ENCODE measurements around the gene IL37. TPM values are rescaled to one million over a fixed set of nuclear protein-coding genes. Genes with fewer than 3 reads are reported as not detected.

Gene IL37, protein sequence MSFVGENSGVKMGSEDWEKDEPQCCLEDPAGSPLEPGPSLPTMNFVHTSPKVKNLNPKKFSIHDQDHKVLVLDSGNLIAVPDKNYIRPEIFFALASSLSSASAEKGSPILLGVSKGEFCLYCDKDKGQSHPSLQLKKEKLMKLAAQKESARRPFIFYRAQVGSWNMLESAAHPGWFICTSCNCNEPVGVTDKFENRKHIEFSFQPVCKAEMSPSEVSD
- total RNA-seq, result 0.39 and 0.46 TPM in 2 replicates

DNA sequence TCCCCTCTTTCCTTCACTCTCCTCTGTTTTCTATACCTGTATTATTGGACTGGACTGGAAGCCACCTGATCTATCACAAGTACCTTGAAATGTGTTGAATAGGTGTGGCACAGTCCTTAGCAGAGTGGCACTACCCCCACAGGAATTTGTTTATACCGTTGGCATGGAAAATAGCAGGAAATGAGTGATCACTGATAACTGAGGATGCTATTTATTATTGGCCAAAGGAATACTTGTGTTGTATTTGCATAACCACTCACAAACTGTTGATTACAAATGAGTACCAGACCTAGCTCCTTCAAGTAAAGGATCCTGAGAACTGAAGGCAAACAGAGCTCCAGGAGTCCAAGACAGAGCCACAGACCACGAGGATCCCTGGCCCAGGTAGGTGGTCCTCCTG, at the start of gene IL37:
Gene IL37 (plus strand): TSS at position 301 of the 400 bp plus-strand sequence. CDS start 1,848 bp downstream, outside the sequence.
- intact Hi-C loops (cut with micrococcal nuclease), result no loop called here

DNA sequence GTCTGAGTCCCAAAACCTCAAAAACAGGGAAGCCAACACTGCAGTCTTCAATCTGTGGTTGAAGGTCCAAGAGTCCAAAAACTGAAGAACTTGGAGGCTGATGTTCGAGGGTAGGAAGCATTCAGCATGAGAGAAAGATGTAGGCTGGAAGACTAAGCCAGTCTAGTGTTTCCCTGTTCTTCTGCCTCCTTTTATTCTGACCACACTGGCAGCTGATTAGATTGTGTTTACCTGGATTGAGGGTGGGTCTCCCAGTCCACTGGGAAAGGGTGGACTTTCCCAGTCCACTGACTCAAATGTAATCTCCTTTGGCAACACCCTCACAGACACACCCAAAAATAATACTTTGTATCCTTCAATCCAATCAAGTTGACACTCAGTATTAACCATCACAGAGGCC, 46.9 kb upstream of the IL37 start:
- intact Hi-C loops (cut with micrococcal nuclease), result no loop called here

DNA sequence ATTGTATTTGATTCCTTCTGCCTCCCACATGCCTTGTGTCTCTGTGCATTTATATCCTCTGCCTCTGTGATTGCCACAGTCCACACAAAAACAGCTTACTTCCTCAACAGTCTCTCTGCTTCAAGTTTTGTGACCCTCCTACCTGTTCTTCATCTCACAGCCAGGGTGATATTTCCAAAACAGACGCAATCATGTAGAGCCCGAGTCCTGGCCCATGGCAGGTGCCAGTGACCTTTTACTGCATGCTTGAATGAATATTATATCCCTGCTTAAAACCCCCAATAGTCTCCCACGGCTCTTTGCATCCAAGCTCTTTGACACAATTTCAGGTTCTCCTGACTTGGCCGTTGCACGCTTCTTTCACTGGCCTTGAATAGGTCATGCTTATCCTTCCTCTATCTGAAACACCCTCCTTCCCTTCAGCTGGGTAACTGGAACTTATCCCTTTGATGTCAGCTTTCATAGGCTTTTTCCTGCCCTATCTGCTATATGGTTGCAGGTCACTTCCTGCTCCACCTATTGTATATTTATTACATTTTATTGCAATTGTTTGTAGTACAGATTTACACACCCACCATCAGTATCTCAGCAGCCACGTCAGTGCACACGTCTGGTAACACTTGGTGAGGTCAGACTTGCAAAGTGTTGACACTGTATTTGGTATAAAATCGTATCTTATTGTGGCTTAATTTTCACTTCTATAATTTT, 44.7 kb upstream of the IL37 start:
- intact Hi-C loops (cut with micrococcal nuclease), result no loop called here

DNA sequence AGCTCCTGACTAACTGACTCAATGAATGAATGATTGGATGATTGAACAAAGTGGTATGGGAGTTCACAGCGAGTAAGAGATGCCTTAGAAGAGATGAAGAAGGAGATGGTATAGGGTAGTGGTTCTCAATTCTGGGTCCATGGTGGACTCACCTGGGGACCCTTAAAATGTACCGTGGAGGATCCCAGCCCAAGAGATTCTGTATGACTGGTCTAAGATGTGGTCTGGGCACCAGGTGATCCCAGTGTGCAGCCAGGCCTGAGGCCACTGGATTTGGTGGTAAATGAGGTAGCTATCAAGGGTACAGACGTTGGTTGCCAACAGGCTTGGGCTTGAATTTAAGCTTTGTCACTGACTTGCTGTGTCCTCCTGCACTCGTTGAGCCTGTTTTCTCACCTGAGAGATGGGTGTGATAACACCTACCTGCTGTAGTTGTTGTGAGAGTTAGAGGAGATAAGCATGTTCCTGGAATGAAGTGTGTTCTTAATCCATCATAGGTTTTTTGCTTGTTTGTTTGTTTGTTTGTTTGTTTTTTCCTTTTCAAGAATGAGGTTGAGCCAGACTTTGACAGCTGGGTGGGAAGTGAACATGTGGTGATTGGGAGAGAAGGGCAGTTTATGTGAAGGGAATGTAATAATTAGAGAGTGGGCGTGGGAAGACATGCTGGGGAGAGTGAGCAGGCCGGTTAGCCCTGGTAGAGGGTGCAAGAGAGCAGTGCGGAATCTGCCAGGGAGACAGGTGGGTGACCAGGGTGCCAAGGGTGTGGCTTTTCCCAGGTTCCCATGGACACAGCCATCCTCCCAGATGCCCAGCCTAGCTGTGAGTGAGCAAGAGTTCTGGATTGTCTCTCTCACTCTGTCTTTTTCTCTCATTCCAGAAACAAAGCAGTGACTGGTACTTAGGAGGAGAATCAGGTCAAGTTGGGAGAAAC, 43.0 kb upstream of the IL37 start:
- intact Hi-C loops (cut with micrococcal nuclease), result no loop called here

DNA sequence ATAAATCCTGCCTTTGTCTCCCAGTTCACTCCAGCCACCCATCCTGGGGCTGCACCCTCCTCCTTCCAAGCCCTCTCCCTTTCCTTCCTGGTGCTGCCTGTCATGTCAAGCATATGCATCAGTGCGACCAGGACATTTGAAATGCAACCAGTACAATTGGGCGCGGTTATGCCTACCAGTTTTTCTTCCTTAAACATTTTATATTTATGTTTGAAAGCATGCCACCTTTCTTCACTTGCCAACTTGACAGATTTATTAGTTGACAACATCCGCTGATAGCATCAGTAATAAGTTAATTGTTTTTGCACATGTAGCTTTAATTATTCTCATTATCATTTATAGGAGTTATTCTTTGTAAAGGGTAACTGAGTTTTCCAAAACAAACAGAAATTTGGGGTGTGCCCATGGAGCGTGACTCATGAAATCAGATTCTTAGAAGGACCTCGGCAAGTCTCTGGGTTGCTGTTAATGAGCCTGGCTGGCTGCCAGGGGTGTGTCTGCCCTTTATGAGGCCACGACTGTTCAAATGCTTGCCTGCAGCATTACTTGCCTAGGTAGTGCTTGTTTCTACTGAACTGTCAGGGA, 41.6 kb upstream of the IL37 start:
- intact Hi-C loops (cut with micrococcal nuclease), result no loop called here

DNA sequence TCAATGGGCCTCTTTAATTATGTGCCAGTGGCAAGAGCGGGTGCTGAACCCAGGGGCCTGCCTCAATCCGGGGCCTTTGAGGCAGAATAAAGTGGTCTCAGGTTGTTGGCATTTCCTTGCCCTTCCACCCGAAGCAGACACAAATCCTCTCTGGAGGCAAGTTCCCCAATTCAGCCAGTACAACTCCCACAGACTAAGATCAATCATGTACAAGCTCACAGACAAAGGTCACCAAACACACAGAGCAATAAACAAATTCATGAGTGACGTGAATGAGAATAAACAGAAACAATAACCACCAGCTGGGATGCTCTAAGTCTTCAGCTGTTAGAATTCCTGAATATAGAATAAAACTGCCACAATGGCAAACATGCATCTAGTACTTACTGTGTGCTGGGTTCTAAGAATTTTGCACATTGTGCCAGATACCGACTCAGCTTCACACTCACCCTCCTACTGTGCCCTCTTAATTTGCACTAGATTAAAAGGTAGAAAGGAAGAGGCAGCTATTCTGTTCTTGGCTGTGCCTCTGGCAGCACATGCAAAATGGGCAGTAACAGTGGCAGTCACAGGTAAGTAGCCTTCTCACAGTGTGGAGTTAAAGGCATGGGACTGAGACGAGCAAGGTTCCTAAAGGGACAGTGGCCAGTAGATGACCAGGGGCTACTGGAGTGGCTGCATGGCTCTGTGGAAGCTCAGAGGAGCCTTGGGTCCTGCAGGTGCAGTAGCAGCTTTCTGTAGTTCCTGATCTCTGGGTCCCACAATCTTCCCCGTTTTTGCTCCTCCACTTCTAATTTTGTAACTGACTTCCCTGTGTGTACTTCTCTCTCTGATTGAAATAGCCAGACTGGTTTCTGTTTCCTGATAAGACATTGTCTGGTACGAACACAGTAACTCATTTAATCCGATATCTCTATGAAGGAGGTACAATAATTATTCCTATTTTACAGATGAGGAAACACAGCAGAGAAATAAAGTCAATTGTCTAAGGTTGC, 39.8 kb upstream of the IL37 start:
- intact Hi-C loops (cut with micrococcal nuclease), result no loop called here

DNA sequence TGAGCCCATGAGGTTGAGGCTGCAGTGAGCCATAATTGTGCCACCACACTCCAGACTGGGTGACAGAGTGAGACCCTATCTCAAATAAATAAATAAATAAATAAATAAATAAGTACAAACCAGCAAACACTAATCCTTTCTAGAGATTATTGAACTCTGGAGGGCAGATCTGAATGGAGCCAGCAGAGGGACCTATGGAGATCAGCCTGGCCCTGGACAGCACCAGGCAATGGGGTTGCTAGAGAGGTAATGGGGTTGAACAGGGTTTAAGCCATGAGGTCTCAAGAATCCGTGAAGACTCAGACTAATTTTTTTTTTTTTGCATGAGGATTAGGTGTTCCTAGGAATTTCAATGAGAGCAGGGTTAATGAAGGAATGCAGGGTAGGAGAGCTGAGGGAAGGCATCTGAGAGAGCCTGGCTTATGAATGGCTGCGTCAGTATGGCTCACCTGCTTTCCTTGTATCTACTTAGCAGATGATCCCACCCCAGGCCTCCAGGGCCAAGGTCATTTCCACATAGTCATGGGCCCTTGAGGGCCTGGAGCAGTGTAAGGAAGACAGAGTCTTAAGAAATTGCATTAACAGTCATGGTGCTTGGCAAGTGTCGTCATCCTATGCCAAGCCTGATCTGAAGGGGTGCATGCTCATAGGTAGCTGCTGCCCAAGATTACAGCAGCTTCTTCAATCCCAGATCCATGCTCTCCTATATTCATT, 34.6 kb upstream of the IL37 start:
- intact Hi-C loops (cut with micrococcal nuclease), result no loop called here

DNA sequence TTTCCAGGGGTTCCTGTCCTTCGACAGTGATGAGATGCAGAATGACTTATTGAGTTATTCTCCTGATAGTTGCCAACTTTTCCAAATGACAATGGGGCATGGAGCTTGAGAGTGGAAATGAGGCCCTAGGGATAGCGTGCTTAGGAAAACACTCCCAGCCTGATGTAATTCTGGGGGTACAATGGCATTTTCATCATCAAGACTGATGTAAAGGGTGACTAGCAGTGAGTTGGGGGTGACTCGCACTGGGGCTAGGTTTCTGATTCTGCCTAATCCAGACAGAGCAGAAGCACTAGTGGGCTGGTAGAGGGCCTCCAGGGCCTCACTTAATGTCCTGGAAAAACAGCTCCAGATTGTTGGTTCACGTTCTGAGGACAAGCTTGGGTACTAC, 34.0 kb upstream of the IL37 start:
- intact Hi-C loops (cut with micrococcal nuclease), result no loop called here

DNA sequence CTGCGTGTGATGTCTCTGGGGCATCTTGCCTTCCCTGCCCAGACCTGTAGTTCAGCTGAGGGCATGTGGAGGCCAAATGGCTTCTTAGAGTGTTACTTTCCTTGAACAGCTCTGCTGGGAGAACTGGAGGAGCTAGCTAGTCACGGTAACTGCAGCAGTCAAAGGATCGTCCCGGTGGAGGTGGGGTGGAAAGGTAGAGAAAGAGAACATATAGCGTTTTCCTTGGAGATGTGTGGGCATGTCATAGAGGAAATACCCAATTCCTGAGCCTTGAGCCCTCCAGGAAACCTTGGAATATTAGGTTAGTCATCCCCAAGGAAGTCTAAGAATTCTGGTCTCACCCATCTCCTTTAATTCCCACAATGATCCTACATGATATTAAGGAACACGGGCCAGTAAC, 33.5 kb upstream of the IL37 start:
- intact Hi-C loops (cut with micrococcal nuclease), result no loop called here

DNA sequence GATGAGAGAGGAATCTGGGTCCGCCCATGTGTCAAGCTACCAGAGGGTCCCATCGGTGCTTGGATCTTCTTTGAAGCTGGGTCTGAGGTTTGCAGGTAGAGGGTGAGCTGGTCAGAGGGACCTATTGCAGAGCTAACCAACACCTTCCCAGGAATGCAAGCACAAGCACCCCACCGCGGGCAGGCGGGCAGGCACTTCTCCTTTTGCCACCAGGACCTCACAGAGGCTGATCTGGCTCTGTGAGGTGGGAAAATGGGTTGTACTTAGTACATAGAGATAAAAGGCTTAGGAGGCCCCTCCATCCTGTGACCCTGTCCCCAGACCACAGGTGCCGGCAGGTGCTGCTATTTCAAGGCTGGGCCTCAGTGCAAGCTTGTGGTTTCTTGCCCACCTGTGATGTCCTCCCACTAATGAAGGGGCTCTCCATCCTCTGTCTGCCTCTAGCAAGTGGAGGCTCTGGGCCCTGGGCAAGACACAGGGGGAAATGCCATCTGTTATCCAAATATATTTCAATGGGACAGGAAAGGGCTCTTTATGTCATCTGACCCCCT, 31.4 kb upstream of the IL37 start:
- intact Hi-C loops (cut with micrococcal nuclease), result loop anchor here (10.0 kb wide), 1 partner anchor 275 kb away; no protein-coding TSS in a partner anchor

DNA sequence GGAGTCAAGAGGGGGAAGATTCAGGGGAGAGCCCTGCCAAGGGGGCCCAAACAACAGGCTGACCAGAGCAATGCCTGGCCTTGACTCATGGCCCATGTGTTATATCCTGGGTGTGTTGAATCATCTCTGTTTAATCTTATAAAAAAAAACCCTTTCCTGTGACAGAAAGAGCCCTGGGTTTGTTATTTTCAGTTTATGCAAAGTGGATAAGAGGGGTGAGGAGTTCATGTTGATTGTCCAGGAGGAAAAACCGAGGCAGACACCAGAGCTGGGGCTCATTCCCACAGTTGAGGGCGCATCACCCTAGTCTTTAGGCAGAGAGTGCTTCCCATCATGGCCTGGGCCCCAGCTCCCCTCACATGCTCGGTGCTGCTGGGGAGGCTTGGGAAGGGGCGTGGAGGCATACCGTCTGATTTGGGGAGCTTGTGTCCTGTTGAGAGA, 30.9 kb upstream of the IL37 start:
- intact Hi-C loops (cut with micrococcal nuclease), result loop anchor here (10.0 kb wide), 1 partner anchor 275 kb away; no protein-coding TSS in a partner anchor

DNA sequence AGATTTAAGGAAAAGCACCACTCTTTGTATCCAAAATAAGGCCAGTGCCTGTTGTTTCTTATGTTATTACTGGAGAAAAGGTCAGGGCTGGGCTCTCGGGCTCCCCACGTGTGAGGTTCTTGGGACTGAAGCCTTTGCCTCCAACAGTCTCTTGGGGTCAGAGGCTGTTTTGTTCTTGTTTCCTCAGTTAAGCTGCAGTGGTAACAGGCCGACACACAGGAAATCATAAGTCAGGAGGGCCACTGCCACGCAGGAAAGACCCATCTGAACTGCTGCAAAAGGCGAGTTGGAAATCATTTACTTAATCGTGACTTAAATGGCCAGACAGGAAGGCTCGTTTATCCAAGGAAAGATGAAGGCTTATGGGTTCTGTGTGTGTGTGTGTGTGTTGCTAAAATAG, 30.3 kb upstream of the IL37 start:
- intact Hi-C loops (cut with micrococcal nuclease), result loop anchor here (10.0 kb wide), 1 partner anchor 276 kb away; no protein-coding TSS in a partner anchor

DNA sequence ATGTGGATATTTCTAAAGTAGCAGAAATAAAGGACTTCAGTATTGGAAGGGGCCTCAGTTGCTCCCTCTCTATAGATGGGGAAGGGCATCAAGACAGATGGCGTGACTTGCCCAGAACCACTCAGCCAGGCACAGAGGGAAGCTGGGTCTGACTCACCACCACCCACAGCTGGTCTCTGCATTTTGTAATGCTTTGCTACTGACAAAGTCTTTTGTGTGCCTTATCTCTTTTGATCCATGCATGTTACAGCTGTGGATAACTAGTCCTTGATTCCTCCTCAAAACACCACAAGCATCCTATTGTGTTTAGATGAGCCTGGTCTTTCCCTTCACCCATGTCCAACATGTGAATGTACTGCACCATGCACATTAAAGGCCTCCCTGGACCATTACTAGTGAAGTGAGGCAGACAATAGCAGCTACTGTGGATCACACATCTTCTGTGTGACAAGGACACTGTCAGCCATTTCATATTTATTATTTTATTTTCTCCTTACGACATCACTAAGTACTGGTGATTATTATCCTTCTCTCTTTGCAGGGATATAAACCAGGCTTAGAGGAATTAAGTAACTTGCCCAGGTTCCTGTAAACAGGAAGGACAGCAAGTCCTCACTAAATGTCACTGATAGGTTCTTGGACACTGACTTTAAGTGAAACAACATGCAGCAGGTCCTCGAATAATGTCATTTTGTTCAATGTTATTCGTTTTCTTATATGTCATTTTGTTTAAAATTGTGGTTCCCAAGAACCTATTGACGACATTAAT, 29.6 kb upstream of the IL37 start:
- intact Hi-C loops (cut with micrococcal nuclease), result loop anchor here (10.0 kb wide), 1 partner anchor 277 kb away; no protein-coding TSS in a partner anchor

DNA sequence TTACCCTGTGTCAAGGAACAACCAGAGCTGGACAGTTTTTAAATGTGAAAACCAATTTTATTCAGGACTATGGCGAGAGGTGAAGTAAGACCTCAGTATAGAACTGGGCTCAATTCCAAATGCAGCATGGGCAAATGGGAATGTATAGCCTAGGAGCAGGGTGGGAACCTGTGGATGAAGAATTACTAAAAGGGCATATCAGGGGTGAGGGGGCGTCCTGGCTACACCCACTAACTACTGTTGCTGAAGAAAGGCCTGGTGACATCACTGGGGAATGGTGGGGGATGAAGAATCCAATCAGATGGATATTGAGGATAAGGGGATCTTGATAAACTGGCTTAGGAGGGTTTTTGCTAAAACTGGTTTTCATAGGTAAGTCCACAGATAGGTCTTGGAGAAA, 27.3 kb upstream of the IL37 start:
- intact Hi-C loops (cut with micrococcal nuclease), result loop anchor here (2.0 to 10.0 kb wide), 3 partner anchors 37 to 279 kb away; no protein-coding TSS in a partner anchor

DNA sequence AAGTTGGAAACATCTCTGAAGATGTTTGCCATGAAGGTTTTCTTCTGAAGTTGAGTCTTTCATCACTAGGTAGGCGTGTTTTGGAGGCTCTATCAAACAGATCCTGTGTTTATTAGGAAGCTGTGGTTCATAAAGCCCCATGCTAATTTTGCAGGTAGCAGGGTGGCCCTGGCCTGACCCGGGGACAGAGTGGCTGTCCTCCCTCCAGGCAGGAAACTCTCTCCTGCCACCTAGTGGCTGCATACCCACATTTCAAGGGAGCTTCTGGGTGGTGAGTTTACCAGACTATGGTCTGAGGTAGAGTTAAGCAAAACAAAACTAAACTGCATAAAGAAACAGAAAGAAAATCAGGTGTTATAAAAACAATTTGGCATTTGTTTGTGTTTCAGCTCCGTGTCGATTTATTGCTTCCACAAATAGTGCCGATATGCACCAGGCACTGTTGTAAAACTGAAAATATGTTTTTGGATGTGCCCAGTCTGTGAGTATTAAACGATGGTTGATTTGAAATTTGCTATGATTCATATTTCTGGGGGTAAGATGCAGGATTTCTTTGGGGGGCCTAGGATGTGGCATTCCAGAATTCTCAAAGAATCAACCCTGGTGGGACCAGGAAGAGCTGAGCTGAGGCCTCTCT, 26.0 kb upstream of the IL37 start:
- intact Hi-C loops (cut with micrococcal nuclease), result loop anchor here (1.0 to 10.0 kb wide), 6 partner anchors 36 to 280 kb away; partner anchors contain the start of gene CKAP2L

DNA sequence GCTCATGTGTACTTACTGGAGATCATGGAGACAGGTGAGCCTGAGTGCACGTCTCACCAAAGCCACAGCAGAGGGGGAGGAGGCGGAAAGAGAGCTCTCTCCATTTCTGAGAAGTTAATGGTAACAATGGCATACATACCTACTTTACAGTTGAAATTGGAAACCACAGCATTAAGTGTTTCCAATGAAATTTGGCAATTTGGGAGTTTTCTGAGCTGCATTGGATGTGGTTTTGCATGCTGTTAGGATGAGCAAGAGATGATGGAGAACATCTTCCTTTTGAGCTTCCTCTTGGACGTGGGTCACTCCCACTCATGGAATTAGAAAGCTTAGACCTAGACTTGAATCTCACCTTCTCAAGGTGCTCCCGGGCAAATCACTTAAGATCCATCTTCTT, 25.5 kb upstream of the IL37 start:
- intact Hi-C loops (cut with micrococcal nuclease), result loop anchor here (1.0 to 10.0 kb wide), 6 partner anchors 35 to 281 kb away; partner anchors contain the start of gene CKAP2L

DNA sequence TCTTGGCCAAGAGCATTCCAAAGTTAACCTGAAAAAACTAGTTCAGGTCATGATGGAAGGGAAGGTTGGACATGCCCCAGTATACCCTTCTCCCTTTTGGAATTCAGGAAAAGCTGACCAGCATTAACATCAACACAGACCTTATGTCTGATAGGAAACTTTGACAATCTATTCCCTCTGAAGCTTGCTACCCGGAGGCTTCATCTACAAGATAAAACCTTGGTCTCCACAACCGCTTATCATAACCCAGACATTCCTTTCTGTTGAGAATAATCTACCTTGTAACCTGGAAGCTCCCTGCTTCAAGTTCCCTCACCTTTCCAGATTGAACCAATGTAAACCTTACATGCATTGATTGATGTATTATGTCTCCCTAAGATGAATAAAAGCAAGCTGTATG, 24.7 kb upstream of the IL37 start:
- intact Hi-C loops (cut with micrococcal nuclease), result loop anchor here (10.0 kb wide), 1 partner anchor 281 kb away; no protein-coding TSS in a partner anchor
